H1 (cell line): ENCODE results near the gene EPB41L3. TPM values are rescaled to one million over a fixed set of nuclear protein-coding genes. Genes with fewer than 3 reads are reported as not detected.

Experiments
- CHD7 ChIP-seq: fragments of 300-600 bp; sonication (generic); IDR thresholded peaks from 2 replicates; pipeline ENCODE4 v1.7.1; 2012; ENCODE audit warnings: low read length, moderate library complexity, mild to moderate bottlenecking, inconsistent platforms; ENCODE audit not compliant: insufficient replicate concordance
- FOSL1 ChIP-seq: IDR thresholded peaks from 2 replicates; pipeline ENCODE4 v1.6.1; 2011; ENCODE audit warnings: mild to moderate bottlenecking, low read depth, low read length, moderate library complexity; ENCODE audit not compliant: insufficient read depth
- GTF2F1 ChIP-seq: IDR thresholded peaks from 2 replicates; pipeline ENCODE4 v1.6.1; 2012; ENCODE audit warnings: low read depth, low read length, improper control_type of control experiment, borderline replicate concordance
- POU5F1 ChIP-seq: IDR thresholded peaks from 2 replicates; pipeline ENCODE4 v1.6.1; 2011; ENCODE audit warnings: low read depth, mild to moderate bottlenecking, low read length, moderate library complexity
- RAD21 ChIP-seq, 2 experiments: IDR thresholded peaks in 1 of 2; conservative IDR thresholded peaks in 1 of 2; 2 replicates each; pipeline ENCODE4 v1.6.1; 2011; ENCODE audit warnings: low read depth in 2 of 2, low read length in 2 of 2, improper control_type of control experiment in 1 of 2, inconsistent platforms in 1 of 2, mild to moderate bottlenecking in 1 of 2, moderate library complexity in 1 of 2
- RFX5 ChIP-seq: IDR thresholded peaks from 2 replicates; pipeline ENCODE4 v1.6.1; 2011; ENCODE audit warnings: low read depth, low read length, improper control_type of control experiment, borderline replicate concordance
- RXRA ChIP-seq: IDR thresholded peaks from 2 replicates; pipeline ENCODE4 v1.6.1; 2011; ENCODE audit warnings: low read depth, mild to moderate bottlenecking, low read length, moderate library complexity; ENCODE audit not compliant: insufficient read depth
- SAP30 ChIP-seq: fragments of 300-600 bp; sonication (generic); IDR thresholded peaks from 2 replicates; pipeline ENCODE4 v1.7.1; 2012; ENCODE audit warnings: low read length, moderate library complexity, mild to moderate bottlenecking, inconsistent platforms; ENCODE audit not compliant: insufficient read depth, insufficient replicate concordance
- SRF ChIP-seq: IDR thresholded peaks from 2 replicates; pipeline ENCODE4 v1.6.1; 2011; ENCODE audit warnings: mild to moderate bottlenecking, low read depth, low read length, moderate library complexity
- SUZ12 ChIP-seq: fragments of 200-600 bp; sonication (generic); IDR thresholded peaks from 2 replicates; pipeline ENCODE4 v1.6.1; 2012; ENCODE audit warnings: mild to moderate bottlenecking, inconsistent platforms, low read length, moderate library complexity, mixed read lengths
- TAF1 ChIP-seq: IDR thresholded peaks from 2 replicates; pipeline ENCODE4 v1.6.1; 2011; ENCODE audit warnings: mild to moderate bottlenecking, low read depth, low read length
- TBP ChIP-seq: IDR thresholded peaks from 2 replicates; pipeline ENCODE4 v1.6.1; 2011; ENCODE audit warnings: low read depth, low read length, improper control_type of control experiment
- polyA plus RNA-seq, 7 experiments: library from polyadenylated mRNA; depleted of rRNA in 3 of 7; stranded (reverse) in 5 of 7; unstranded in 2 of 7; fragments of >200 nt in 5 of 7; fragments of 200-250 nt in 2 of 7; gene quantifications; 1 replicate in 5 of 7; 2 replicates in 1 of 7; 4 replicates in 1 of 7; pipeline versions ENCODE4 v1.2.1 to v1.2.3, GENCODE V29; 2011 to 2013; ENCODE audit warnings: missing spikeins in 2 of 7, mixed read lengths in 2 of 7
- total RNA-seq: library from RNA; stranded (reverse); fragmentation: NEBNext Ultra II Directional; extraction: Animal tissue kit (Norgen Biotek cat#: 25700); gene quantifications from 2 replicates; pipeline ENCODE4 v1.2.1, GENCODE V29; 2021

Gene EPB41L3
- total and polyA plus RNA-seq, 2 of the 8 experiments (the other 6 are each of a cell fraction or from before 2014, with no cell fraction given): 7.9 to 16.1 TPM

- TF ChIP-seq CHD7 (no peak), GTF2F1 (no peak), TBP (no peak), FOSL1 (no peak), SUZ12 (no peak), SAP30 (no peak), RAD21 (IDR thresholded peaks at IDR 0.05 in 1 of 2, conservative IDR thresholded peaks at IDR 0.05 in 1 of 2; ENCODE audit: low read depth in 2 of 2, low read length in 2 of 2) (no peak), TAF1 (no peak), SRF (no peak), RFX5 (no peak), POU5F1 (no peak), RXRA (no peak)
Measured at GRCh38 chr18:5516841-5517240, 27.0 kb downstream of the EPB41L3 start (continued).
